ENCODE data around the gene CCNF.
"Not testable (repeated sequence)": the region's sequence is repeated elsewhere in the genome, so short reads cannot be mapped to it uniquely, and the experiment has no call there.

The CCNF gene

GRCh38 chr16:2476741-2477140 lies 47.5 kb downstream of the CCNF start:
- Histone ChIP-seq H3K4me3 (no peak overlapping the region), H3K27ac (no peak overlapping the region)
- DNase-seq (ENCODE audit: low spot score), result no peak
- no peak for TF ChIP-seq CTCF (IDR thresholded peaks at IDR 0.05)

DNA sequence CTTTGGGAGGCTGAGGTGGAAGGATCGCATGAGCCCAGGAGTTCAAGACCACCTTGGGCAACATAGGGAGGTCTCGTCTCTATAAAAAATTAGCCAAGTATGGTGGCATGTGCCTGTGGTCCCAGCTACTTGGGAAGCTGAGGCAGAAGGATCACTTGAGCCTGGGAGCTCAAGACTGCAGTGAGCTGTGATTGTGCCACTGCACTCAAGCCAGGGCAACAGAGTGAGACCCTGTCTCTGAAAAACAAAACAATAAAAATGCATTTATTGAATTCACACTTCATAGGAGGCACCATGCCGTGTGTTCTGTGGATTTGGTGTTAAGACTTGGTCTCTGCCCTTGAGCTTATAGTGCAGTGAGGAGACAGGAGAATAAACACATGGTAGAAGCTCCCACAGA lies 48.1 kb downstream of the CCNF start:
- H3K27ac ChIP-seq, result no peak overlapping the region
- no peak for DNase-seq (ENCODE audit: low spot score)
- no peak for TF ChIP-seq CTCF (IDR thresholded peaks at IDR 0.05)

DNA sequence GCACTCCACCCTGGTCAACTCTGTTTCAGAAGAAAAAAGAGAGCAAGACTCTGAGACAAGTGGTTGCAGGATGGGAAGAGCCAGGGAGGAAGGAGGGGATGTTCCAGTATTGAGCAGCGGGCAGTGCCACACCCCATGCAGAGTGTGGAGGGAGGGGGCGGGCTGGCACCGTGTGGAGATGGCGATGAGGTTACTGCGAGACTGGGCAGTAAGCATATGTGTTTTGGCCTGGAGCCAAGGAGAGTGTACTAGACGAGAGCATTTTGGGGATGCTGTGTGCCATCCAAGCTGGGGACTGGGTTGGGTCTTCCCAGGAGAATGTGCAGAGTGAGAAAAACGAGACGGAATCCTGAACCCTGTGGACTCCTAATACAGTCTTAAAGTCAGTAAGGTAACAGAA lies 49.0 kb downstream of the CCNF start:
- Histone ChIP-seq H3K27ac (no peak overlapping the region), H3K4me3 (no peak overlapping the region)
- no peak for TF ChIP-seq CTCF (IDR thresholded peaks at IDR 0.05)
- DNase-seq (ENCODE audit: low spot score), result no peak

More for the DNA sequence above, 48.1 kb downstream of the CCNF start:
- no peak overlapping the region for H3K4me3 ChIP-seq

DNA sequence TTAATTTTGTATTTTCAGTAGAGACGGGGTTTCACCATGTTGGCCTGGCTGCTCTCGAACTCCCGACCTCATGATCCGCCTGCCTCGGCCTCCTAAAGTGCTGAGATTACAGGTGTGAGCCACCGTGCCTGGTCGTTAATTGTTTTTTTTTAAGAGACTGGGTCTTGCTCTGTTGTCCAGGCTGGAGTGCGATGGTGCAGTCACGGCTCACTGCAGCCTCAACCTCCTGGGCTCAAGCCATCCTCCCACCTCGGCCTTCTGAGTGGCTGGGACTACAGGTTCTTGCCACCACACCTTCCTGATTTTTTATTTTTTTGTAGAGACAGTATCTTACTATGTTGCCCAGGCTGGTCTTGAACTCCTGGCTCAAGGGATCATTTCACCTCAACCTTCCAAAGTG lies 50.7 kb downstream of the CCNF start:
- not testable (repeated sequence) for H3K27ac ChIP-seq; DNase-seq (ENCODE audit: low spot score); H3K4me3 ChIP-seq

- H3K27ac ChIP-seq, result no peak overlapping the region
- no peak overlapping the region for H3K4me3 ChIP-seq
- no peak for TF ChIP-seq CTCF (IDR thresholded peaks at IDR 0.05)
- no peak for DNase-seq (ENCODE audit: low spot score)
Measured at GRCh38 chr16:2480948-2481347, 51.7 kb downstream of the CCNF start.

DNA sequence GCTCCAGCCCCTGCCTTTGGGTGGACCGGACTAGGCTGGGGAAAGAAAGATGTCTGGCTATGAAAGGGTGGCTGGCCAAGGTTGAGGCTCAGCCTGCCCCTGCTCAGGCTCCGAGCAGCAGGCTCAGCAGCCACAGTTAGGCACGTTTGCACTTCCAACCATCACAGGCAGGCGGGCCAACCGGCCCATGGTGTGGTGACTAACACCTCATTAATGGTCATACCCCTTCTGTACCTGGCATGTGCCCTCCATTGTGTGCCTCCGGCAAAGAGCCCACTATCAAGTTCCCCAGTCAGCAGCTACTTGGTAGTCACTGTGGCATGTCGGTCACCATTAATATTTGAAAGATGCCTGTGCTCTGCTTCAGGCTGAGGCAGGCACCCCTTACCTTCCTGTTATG lies 52.4 kb downstream of the CCNF start:
- peak overlapping the region in 1 of 2 donors; percentile 72 for H3K27ac ChIP-seq
- H3K4me3 ChIP-seq, result no peak overlapping the region
- DNase-seq (ENCODE audit: low spot score), result no peak
- TF ChIP-seq CTCF (IDR thresholded peaks at IDR 0.05), result no peak

- peak overlapping the region in 1 of 2 donors; percentile 72 for H3K27ac ChIP-seq
- DNase-seq (ENCODE audit: low spot score), result no peak
- peak overlapping the region; percentile 48 for H3K4me3 ChIP-seq
- TF ChIP-seq CTCF (IDR thresholded peaks at IDR 0.05), result no peak
Measured at GRCh38 chr16:2482249-2482648, 53.0 kb downstream of the CCNF start.

Measured in coronary artery (tissue), 2 donors.